ENCODE data around the gene PAPSS1.

- TF ChIP-seq EZH2 (IDR thresholded peaks at IDR 0.05; ENCODE audit: low read length): no peak
- TF ChIP-seq, protein P1, sequence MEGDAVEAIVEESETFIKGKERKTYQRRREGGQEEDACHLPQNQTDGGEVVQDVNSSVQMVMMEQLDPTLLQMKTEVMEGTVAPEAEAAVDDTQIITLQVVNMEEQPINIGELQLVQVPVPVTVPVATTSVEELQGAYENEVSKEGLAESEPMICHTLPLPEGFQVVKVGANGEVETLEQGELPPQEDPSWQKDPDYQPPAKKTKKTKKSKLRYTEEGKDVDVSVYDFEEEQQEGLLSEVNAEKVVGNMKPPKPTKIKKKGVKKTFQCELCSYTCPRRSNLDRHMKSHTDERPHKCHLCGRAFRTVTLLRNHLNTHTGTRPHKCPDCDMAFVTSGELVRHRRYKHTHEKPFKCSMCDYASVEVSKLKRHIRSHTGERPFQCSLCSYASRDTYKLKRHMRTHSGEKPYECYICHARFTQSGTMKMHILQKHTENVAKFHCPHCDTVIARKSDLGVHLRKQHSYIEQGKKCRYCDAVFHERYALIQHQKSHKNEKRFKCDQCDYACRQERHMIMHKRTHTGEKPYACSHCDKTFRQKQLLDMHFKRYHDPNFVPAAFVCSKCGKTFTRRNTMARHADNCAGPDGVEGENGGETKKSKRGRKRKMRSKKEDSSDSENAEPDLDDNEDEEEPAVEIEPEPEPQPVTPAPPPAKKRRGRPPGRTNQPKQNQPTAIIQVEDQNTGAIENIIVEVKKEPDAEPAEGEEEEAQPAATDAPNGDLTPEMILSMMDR (optimal IDR thresholded peaks at IDR 0.05 in 1 of 3, IDR thresholded peaks at IDR 0.05 in 1 of 3, conservative IDR thresholded peaks at IDR 0.05 in 1 of 3; ENCODE audit: extremely low read depth in 1 of 3, insufficient read depth in 2 of 3, low read length in 3 of 3): no peak
Measured at GRCh38 chr4:107630185-107630705, 89.8 kb downstream of the PAPSS1 start.

All from keratinocyte (primary cell).